ENCODE results near the gene TTC23.

Gene TTC23

GRCh38 chr15:99164119-99164518 lies 85.3 kb downstream of the TTC23 start:
- DNase-seq (ENCODE audit: low spot score) = no peak
- no peak for TF ChIP-seq CTCF (IDR thresholded peaks at IDR 0.05; ENCODE audit: borderline replicate concordance, control extremely low read depth, extremely low read depth, insufficient read depth, missing control alignments)
- in situ Hi-C loops (cut with MboI; ENCODE audit: low sequenced_read_pairs, unreplicated experiment) = no loop called here

- TF ChIP-seq CTCF (IDR thresholded peaks at IDR 0.05; ENCODE audit: borderline replicate concordance, control extremely low read depth, extremely low read depth, insufficient read depth, missing control alignments) = no peak
These were observed 85.9 kb downstream of the TTC23 start for GRCh38 chr15:99163271-99164062.

GRCh38 chr15:99158626-99159412 lies 90.6 kb downstream of the TTC23 start:
- in situ Hi-C loops (cut with MboI; ENCODE audit: low sequenced_read_pairs, unreplicated experiment) = no loop called here
- no peak for TF ChIP-seq CTCF (IDR thresholded peaks at IDR 0.05; ENCODE audit: borderline replicate concordance, control extremely low read depth, extremely low read depth, insufficient read depth, missing control alignments)
- no peak for DNase-seq (ENCODE audit: low spot score)

More at GRCh38 chr15:99163271-99164062, 85.9 kb downstream of the TTC23 start:
- in situ Hi-C loops (cut with MboI; ENCODE audit: low sequenced_read_pairs, unreplicated experiment) = no loop called here
- no peak for DNase-seq (ENCODE audit: low spot score)

DNA sequence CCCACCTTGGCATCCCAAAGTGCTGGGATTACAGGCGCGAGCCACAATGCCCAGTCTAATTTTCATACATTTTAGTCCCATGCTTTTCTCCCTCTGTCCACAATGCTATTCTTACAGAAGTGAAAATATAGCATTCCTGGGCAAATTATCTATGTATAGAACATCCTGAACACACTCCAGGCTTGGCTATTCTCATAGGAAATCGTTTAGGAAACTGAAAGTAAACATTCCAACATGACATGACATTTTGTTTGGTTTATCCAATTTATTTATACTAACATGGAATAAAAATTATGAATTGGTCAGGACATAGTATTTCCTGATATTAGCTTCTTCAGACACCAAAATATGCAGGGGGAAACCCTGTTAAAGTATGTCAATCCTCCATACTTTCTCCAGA lies 91.9 kb downstream of the TTC23 start:
- in situ Hi-C loops (cut with MboI; ENCODE audit: low sequenced_read_pairs, unreplicated experiment) = no loop called here
- no peak for TF ChIP-seq CTCF (IDR thresholded peaks at IDR 0.05; ENCODE audit: borderline replicate concordance, control extremely low read depth, extremely low read depth, insufficient read depth, missing control alignments)
- DNase-seq (ENCODE audit: low spot score) = no peak

DNA sequence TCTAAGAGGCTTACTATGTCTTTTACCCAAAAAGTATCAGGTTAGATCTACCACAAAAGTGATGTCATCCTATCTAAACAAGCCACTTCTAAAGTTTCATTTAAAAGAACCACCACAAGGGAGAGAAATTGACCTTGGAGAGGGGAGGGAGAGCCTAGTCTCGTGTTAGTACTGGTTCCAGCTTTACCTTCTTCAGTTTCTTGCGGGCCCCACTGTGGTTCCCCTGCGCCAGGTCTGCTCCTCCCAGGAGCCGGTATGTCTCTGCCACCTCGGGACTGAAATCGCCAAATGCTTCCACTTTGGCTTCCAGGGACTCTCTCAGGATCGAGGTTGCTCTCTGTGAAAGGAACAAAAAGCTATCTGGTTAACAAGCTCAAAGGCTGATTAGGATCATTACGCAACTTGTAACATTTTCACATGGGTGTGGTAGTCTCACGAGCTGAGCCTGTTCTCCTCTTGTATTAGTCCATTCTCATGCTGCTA lies 93.4 kb downstream of the TTC23 start:
- in situ Hi-C loops (cut with MboI; ENCODE audit: low sequenced_read_pairs, unreplicated experiment) = no loop called here
- DNase-seq (ENCODE audit: low spot score) = no peak
- TF ChIP-seq CTCF (IDR thresholded peaks at IDR 0.05; ENCODE audit: borderline replicate concordance, control extremely low read depth, extremely low read depth, insufficient read depth, missing control alignments) = no peak

GRCh38 chr15:99154271-99154670 lies 95.1 kb downstream of the TTC23 start:
- no peak for DNase-seq (ENCODE audit: low spot score)
- in situ Hi-C loops (cut with MboI; ENCODE audit: low sequenced_read_pairs, unreplicated experiment) = no loop called here
- TF ChIP-seq CTCF (IDR thresholded peaks at IDR 0.05; ENCODE audit: borderline replicate concordance, control extremely low read depth, extremely low read depth, insufficient read depth, missing control alignments) = no peak
